ENCODE results near the gene SPINT4.
"Not testable (repeated sequence)": the region's sequence is repeated elsewhere in the genome, so short reads cannot be mapped to it uniquely, and the experiment has no call there.

The SPINT4 gene

GRCh38 chr20:45722047-45722446 lies at the start of gene SPINT4:
TSS of gene SPINT4 (plus strand) at chr20:45722347. CDS start at chr20:45722368, 21 bp downstream.
- DNase-seq: no peak

- DNase-seq: no peak
Measured at GRCh38 chr20:45672765-45673164, 49.4 kb upstream of the SPINT4 start.

- no peak for DNase-seq
Measured at GRCh38 chr20:45679650-45680049, 42.5 kb upstream of the SPINT4 start.

GRCh38 chr20:45685896-45686295 lies 36.3 kb upstream of the SPINT4 start:
- no peak for DNase-seq

- DNase-seq: not testable (repeated sequence)
Measured at GRCh38 chr20:45693346-45693745, 28.8 kb upstream of the SPINT4 start.

- DNase-seq: no peak
Measured at GRCh38 chr20:45695496-45695895, 26.7 kb upstream of the SPINT4 start.

- no peak for DNase-seq
Measured at GRCh38 chr20:45701104-45701503, 21.0 kb upstream of the SPINT4 start.

- no peak for DNase-seq
Measured at GRCh38 chr20:45701873-45702272, 20.3 kb upstream of the SPINT4 start, which contains the start of gene WFDC13. TSS of gene WFDC13 (plus strand) at chr20:45702038. CDS start at chr20:45702124, 86 bp downstream.

GRCh38 chr20:45704969-45705637 lies 17.0 kb upstream of the SPINT4 start, which contains the start of gene WFDC10B:
TSS of gene WFDC10B (minus strand) at chr20:45705019. CDS start at chr20:45685992, 19,027 bp downstream.
- DNase-seq: no peak

GRCh38 chr20:45716141-45716688 lies 5.9 kb upstream of the SPINT4 start:
- DNase-seq: not testable (repeated sequence)

- no peak for DNase-seq
Measured at GRCh38 chr20:45725134-45725533, 3.0 kb downstream of the SPINT4 start.

- DNase-seq: no peak
Measured at GRCh38 chr20:45727044-45727443, 4.9 kb downstream of the SPINT4 start.

GRCh38 chr20:45732199-45732598 lies 10.1 kb downstream of the SPINT4 start:
- DNase-seq: no peak

GRCh38 chr20:45735552-45735951 lies 13.4 kb downstream of the SPINT4 start:
- no peak for DNase-seq

GRCh38 chr20:45735988-45736387 lies 13.8 kb downstream of the SPINT4 start:
- no peak for DNase-seq

- no peak for DNase-seq
Measured at GRCh38 chr20:45742596-45742995, 20.4 kb downstream of the SPINT4 start.

- DNase-seq: no peak
Measured at GRCh38 chr20:45745015-45745414, 22.9 kb downstream of the SPINT4 start.

- DNase-seq: no peak
Measured at GRCh38 chr20:45751721-45752120, 29.6 kb downstream of the SPINT4 start.

GRCh38 chr20:45752746-45753145 lies 30.6 kb downstream of the SPINT4 start:
- DNase-seq: no peak

GRCh38 chr20:45758096-45758495 lies 35.9 kb downstream of the SPINT4 start:
- DNase-seq: no peak

GRCh38 chr20:45759921-45760320 lies 37.8 kb downstream of the SPINT4 start:
- DNase-seq: not testable (repeated sequence)

- DNase-seq: not testable (repeated sequence)
Measured at GRCh38 chr20:45761966-45762365, 39.8 kb downstream of the SPINT4 start.

- DNase-seq: not testable (repeated sequence)
Measured at GRCh38 chr20:45764618-45765282, 42.6 kb downstream of the SPINT4 start.

- no peak for DNase-seq
Measured at GRCh38 chr20:45765307-45765875, 43.2 kb downstream of the SPINT4 start.
